ENCODE data around the gene ARMH4. TPM values are rescaled to one million over a fixed set of nuclear protein-coding genes. Genes with fewer than 3 reads are reported as not detected.

ARMH4 gene
- total and polyA plus RNA-seq, 9 donors, result 4.6 to 22.5 (median 16.5) TPM

DNA sequence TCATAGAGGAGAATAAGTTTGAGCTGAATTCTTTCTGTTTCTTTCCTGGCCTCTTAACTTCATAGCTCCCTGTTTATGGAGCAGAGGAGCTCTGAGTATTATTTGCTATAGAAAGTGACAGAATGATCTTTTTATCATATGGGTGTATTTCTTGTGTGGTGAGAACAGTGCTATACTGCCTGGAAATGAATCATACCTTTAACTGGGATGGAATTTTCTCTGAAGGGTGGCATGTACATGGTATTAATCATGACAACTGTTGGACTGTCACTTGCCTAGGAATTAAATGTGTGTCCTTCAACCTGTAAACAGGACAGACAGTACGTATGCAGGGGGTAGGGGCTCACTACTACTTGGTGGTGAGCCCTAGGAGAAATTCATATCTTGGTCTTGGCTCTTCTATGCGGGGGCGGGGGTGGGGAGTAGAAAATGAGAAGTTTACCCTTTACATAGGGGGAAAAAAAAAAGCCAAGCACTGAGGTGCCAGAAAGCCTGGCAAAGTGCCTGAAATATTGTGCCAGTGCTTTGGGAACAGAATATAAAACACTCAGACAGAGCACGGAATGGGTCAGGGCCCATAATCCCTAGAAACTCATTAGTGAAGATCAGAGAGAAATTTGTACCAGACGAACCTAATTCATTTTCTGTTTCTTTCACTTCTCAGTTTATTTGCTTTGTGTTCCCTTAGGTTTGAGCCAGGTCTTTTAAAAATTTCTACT, 33.8 kb downstream of the ARMH4 start:
- no peaks in the 10 kb centered on the region for H3K36me3 ChIP-seq
- WGBS, 3 donors, result 73 to 80% (median 75%) methylated on average over 5 of the region's 5 CpGs
- TF ChIP-seq, protein P1, sequence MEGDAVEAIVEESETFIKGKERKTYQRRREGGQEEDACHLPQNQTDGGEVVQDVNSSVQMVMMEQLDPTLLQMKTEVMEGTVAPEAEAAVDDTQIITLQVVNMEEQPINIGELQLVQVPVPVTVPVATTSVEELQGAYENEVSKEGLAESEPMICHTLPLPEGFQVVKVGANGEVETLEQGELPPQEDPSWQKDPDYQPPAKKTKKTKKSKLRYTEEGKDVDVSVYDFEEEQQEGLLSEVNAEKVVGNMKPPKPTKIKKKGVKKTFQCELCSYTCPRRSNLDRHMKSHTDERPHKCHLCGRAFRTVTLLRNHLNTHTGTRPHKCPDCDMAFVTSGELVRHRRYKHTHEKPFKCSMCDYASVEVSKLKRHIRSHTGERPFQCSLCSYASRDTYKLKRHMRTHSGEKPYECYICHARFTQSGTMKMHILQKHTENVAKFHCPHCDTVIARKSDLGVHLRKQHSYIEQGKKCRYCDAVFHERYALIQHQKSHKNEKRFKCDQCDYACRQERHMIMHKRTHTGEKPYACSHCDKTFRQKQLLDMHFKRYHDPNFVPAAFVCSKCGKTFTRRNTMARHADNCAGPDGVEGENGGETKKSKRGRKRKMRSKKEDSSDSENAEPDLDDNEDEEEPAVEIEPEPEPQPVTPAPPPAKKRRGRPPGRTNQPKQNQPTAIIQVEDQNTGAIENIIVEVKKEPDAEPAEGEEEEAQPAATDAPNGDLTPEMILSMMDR (IDR thresholded peaks at IDR 0.05), result no peak
- TF ChIP-seq POLR2A (IDR thresholded peaks at IDR 0.05) (no peak), EP300 (IDR thresholded peaks at IDR 0.05) (no peak)
- H3K4me3 ChIP-seq, result no peak overlapping the region
- H3K9me3 ChIP-seq, result no peaks in the 10 kb centered on the region
- H3K4me1 ChIP-seq (ENCODE audit: insufficient read depth), result no peaks in the 10 kb centered on the region
- H3K27me3 ChIP-seq, result no peaks in the 10 kb centered on the region
- DNase-seq, result no peak
- intact Hi-C loops (cut with DNase I), result no loop called here
- no peak overlapping the region for H3K27ac ChIP-seq

DNA sequence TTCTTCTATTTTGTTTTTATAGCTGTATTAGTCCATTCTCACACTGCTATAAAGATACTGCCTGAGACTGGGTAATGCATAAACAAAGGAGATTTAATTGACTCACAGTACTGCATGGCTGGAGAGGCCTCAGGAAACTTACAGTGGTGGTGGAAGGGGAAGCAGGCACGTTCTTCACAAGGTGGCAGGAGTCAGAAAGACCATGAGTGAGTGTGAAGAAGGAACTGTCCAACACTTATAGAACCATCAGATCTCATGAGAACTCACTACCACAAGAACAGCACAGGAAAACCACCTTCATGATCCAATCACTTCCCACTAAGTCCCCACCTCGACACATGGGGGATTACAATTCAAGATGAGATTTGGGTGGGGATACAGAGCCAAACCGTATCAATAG, 42.3 kb downstream of the ARMH4 start:
- no peak overlapping the region for H3K27ac ChIP-seq
- no peak overlapping the region for H3K4me3 ChIP-seq
- WGBS, 3 donors, result 61 to 73% (median 67%) methylated on average over 3 of the region's 3 CpGs

DNA sequence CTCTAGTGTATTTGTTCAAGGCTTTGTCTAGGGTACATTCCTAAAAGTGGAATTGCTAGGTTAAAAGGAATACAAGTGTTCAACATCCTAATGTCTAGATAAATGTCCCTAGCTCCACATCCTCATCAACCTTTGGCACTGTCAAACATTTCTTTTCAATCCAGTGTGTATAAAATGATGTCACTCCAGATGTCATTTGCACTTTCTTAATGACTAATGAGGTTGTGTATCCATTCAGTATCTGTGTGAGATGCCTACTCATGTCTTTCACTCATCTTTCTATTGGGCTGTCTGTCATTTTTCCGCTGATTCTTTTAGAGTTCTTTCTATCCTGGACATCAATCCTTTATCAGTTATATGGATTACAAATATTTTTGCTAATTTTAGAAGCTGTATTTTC, 43.3 kb downstream of the ARMH4 start:
- Histone ChIP-seq H3K4me1 (ENCODE audit: insufficient read depth) (no peaks in the 10 kb centered on the region), H3K4me3 (no peak overlapping the region), H3K27ac (no peak overlapping the region), H3K36me3 (no peaks in the 10 kb centered on the region), H3K9me3 (no peaks in the 10 kb centered on the region), H3K27me3 (no peaks in the 10 kb centered on the region)
- intact Hi-C loops (cut with DNase I), result loop anchor here in 3 of 4 donors (2.0 to 10.0 kb wide), 2 partner anchors 56 kb away; no protein-coding TSS in a partner anchor
- DNase-seq, result no peak
- 93 to 98% (median 98%) methylated on average over 1 of the region's 1 CpG for WGBS, 3 donors
- TF ChIP-seq EP300 (IDR thresholded peaks at IDR 0.05) (no peak), POLR2A (IDR thresholded peaks at IDR 0.05) (no peak)
- TF ChIP-seq, protein P1 (IDR thresholded peaks at IDR 0.05), result no peak

More for the DNA sequence above, 42.3 kb downstream of the ARMH4 start:
- no peaks in the 10 kb centered on the region for H3K4me1 ChIP-seq (ENCODE audit: insufficient read depth)
- no peak for DNase-seq
- TF ChIP-seq EP300 (IDR thresholded peaks at IDR 0.05), result no peak
- no peaks in the 10 kb centered on the region for H3K36me3 ChIP-seq
- no peaks in the 10 kb centered on the region for H3K27me3 ChIP-seq
- H3K9me3 ChIP-seq, result no peaks in the 10 kb centered on the region
- intact Hi-C loops (cut with DNase I), result loop anchor here (2.0 to 10.0 kb wide), 3 partner anchors 55 to 58 kb away; no protein-coding TSS in a partner anchor

DNA sequence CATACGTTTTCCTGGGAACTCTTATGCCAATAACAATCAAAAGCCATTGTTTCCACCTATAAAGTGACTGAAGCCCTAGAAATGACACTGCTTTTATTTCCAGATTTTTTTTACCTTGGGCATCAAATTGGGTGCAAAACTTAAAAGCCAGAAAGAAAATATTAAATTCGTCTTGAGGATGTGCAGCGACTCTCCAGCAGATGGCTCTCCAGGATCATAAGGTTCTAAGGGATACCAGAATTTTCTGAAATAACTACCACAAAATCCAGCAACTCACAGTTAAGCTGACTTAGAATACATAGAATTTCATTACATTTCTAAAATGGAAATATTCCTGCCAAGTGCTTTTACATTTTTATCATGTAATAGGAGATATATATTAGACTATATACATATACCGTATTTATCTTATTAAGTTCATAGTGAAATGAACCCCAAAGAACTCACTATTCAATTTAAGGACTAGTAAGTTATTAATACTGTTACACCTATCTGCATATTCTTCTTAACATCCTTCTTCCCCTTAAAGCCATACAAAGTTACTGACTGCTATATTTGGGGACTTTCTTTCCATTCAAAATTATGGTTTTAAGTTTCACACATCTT, 44.0 kb downstream of the ARMH4 start:
- Histone ChIP-seq H3K9me3 (no peaks in the 10 kb centered on the region), H3K4me3 (no peak overlapping the region), H3K4me1 (ENCODE audit: insufficient read depth) (no peaks in the 10 kb centered on the region), H3K36me3 (no peaks in the 10 kb centered on the region), H3K27ac (no peak overlapping the region), H3K27me3 (no peaks in the 10 kb centered on the region)
- DNase-seq, result peak; percentile 28 to 62 (median 37)
- intact Hi-C loops (cut with DNase I), result loop anchor here in 3 of 4 donors (2.0 to 10.0 kb wide), 2 partner anchors 57 kb away; no protein-coding TSS in a partner anchor
- TF ChIP-seq, protein P1 (IDR thresholded peaks at IDR 0.05), result peak; percentile 58 to 62 (median 59)
- TF ChIP-seq EP300 (IDR thresholded peaks at IDR 0.05), result no peak
- WGBS, 3 donors, result 16 to 22% (median 17%) methylated on average over 4 of the region's 4 CpGs

DNA sequence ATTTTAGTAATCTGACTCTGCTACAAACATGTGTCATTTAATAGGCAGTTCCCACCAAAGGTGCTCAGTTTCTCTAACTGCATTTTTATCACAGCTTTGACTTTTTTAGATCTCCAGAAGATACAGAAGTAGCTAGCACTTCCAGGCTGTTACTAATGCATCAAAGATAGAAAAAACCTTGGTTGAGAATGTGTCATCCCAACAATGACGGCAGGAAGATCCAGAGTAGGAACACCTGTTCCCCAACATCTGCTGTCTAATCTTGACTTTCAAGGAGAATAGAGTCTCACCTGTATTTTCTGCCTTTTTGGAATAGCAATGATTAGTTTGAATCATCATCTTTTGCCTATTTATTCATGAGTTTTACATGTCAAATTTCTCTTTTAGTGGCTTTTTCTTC, 45.0 kb downstream of the ARMH4 start:
- no peaks in the 10 kb centered on the region for H3K4me1 ChIP-seq (ENCODE audit: insufficient read depth)
- intact Hi-C loops (cut with DNase I), result loop anchor here in 2 of 4 donors (10.0 kb wide), 1 partner anchor 58 kb away; no protein-coding TSS in a partner anchor
- H3K27me3 ChIP-seq, result no peaks in the 10 kb centered on the region
- no peak overlapping the region for H3K27ac ChIP-seq
- H3K4me3 ChIP-seq, result no peak overlapping the region
- no peak for DNase-seq
- H3K9me3 ChIP-seq, result no peaks in the 10 kb centered on the region
- TF ChIP-seq POLR2A (IDR thresholded peaks at IDR 0.05) (no peak), EP300 (IDR thresholded peaks at IDR 0.05) (no peak)
- TF ChIP-seq, protein P1 (IDR thresholded peaks at IDR 0.05), result no peak
- no peaks in the 10 kb centered on the region for H3K36me3 ChIP-seq
- WGBS, 3 donors, result 70 to 79% (median 78%) methylated on average over 1 of the region's 1 CpG

Data from ovary (tissue), 9 donors.